Hepatocyte (in vitro differentiated cells): Measurements from ENCODE around the gene FASN.

ENCODE experiments used
- CTCF ChIP-seq: fragments of 200-600 bp; sonication (generic); IDR thresholded peaks from 2 replicates; pipeline ENCODE4 v1.5.1; 2016; ENCODE audit warnings: antibody characterized with exemption, mild to moderate bottlenecking; ENCODE audit not compliant: poor library complexity
- EZH2 ChIP-seq: fragments of 200-600 bp; sonication (generic); IDR thresholded peaks from 2 replicates; pipeline ENCODE4 v1.6.1; 2016; ENCODE audit warnings: antibody characterized with exemption, mild to moderate bottlenecking, borderline replicate concordance
- EZH2phosphoT487 ChIP-seq: fragments of 200-600 bp; sonication (generic); IDR thresholded peaks from one replicate; pipeline ENCODE4 v1.6.1; 2018; ENCODE audit warnings: antibody characterized with exemption, mild to moderate bottlenecking, low read depth, moderate library complexity; ENCODE audit not compliant: unreplicated experiment, severe bottlenecking

GRCh38 chr17:82041144-82041814 is 56.8 kb downstream of the FASN start:
- TF ChIP-seq CTCF (no peak), EZH2 (no peak), EZH2phosphoT487 (no peak)
